HG03108 (cell line): ENCODE measurements around the gene RASL11B.

Experiments used
- ATAC-seq: cut with Tn5 transposase; IDR thresholded peaks from one replicate; pipeline ENCODE4 v1.9.1; 2021; ENCODE audit warnings: moderate library complexity; ENCODE audit not compliant: unreplicated experiment

Gene RASL11B

DNA sequence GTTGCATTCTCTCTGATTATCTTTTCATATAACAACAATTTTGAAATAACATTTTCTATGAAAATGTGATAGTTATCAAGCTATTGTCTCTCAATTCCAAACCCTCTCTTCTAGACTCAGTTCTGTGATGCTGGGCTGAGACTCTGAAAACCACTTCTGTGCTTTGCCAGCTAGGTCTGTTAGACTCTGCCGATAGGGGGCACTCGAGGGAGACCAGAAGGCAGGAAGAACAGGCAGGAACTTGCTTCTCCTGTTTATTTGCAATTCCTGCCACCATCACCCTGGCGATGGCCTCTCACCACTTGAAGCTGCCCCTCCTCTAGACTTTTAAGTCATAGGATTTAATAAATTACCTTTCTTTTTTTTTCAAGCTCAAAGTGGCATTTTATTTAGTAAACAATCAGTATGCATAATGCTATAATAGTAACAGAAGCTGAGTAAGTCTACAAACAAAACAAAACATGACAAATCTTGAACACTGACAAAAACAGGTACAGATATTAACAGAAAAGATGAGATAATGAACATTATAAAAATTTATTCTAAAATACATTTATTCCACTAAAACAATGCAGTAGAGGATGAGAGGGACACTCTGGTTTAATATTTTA lies 49.7 kb downstream of the RASL11B start:
- ATAC-seq: no peak

GRCh38 chr4:52912608-52913007 lies 50.5 kb downstream of the RASL11B start:
- ATAC-seq: no peak

DNA sequence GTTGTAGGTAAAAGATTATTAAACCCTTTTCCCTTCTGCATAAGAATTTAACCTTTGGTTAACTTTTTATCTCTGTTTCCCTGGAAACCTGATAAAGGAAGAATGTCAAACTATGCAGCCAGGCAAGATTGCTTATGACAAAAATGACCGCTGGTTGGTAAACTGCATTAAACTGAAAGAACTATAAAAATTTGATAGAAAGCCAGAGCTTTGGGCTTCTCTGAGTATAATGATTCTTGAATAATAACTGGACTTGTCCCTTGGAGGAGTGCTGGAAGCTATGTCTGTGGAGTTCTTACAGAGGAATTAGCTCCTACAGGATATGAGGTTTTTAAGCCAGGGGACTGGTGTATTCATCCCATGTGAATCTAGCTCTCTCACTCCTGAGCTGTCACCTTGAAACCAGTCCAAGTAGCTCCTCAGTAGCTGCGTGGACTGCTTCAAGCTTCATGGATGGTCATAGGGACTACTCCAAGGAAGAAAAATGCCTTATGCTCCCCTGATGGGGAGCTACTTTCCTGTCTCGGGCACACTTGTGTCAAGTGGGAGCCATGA lies 52.0 kb downstream of the RASL11B start:
- ATAC-seq: no peak

DNA sequence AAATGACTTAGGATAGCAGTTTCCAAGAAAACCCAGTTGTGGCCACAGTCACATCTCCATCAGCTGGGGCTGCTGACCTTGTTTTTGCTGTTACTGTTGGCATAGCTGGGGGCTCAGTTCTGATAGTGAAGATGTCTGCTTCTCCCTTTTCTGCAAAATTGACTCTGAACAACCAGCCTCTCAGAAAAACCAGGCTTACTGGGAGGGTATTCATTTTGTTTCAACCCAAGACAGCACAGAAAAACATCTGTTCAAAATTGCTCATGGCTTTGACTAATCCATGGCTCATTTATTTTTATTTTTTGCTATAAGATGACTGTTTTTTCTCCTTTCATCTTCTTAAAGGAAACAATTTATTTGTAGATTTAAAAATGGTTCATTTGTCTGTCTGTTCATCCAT lies 53.1 kb downstream of the RASL11B start:
- ATAC-seq: no peak

DNA sequence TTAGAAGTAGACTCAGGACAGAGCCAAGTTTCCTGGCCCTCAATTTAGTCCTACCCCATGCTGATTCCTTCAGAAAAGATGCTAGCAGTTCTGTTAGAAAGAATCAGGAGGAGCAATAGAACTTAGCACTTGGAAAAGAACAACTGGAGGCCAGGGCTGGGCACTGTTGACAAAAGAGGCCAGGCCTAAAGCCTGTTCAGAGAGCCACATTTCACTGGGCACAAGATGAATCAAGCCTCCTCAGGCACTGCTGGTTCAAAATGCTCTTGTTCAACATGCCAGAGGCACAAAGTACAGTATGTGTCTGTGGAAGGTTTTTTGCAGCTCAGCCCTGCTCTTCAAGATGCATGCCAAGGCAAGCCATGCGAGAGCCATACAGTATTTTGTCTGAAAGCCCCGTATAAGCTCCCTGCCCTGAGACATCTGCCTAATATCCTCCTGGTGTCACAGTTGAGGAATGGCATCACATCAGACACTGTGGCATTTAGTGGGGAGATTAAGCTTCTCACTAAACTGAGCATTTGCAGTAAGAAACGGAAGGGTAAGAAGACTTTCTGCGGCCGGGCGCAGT lies 53.7 kb downstream of the RASL11B start:
- ATAC-seq: no peak
